Measurements from ENCODE around the gene RGS7. TPM values are rescaled to one million over a fixed set of nuclear protein-coding genes. Genes with fewer than 3 reads are reported as not detected.
"Not testable (repeated sequence)": the region's sequence is repeated elsewhere in the genome, so short reads cannot be mapped to it uniquely, and the experiment has no call there.

Gene RGS7
- total RNA-seq, 1 donor from 2014 or later = under 0.01 TPM

DNA sequence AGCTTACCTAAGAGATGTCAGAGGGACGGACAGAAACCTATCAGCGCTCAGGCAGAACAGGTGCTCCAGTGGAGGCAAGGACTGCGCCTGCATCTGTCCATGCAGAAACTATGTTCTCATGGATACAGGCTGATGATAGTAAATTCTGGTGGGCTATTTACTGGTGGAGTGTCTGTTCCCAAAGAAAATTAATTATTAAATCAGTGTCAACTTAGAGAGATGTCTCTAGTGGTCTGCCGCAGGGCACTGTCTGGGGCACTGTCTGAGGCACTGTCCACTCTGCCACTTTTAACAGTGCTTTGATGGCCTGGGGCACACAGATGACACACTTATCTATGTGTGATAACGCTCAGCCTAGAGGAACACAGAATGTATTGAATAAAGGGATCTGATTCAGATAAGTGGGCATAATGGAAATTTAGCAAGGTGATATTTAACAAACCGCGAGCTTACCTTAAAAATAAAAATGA, 148.1 kb downstream of the RGS7 start:
- DNase-seq = no peak

DNA sequence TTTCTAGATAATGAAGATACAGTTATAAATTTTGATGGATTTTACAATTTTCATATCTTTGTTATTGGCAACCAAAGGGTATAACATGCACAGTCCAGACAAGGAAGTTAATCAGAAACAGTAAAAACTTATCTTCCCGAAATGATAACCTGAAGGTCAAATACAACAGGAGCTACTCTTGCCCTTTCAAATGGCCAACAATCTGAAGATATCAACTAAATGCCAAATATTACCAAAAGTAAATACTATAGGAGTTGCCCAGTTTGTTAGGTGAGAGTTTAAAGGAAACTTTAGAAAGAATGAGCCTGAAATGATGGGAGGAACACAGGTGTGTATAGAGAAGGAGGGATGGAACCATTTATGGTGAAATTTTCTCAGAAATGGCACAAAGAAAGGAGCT, 153.2 kb downstream of the RGS7 start:
- no peak for DNase-seq

DNA sequence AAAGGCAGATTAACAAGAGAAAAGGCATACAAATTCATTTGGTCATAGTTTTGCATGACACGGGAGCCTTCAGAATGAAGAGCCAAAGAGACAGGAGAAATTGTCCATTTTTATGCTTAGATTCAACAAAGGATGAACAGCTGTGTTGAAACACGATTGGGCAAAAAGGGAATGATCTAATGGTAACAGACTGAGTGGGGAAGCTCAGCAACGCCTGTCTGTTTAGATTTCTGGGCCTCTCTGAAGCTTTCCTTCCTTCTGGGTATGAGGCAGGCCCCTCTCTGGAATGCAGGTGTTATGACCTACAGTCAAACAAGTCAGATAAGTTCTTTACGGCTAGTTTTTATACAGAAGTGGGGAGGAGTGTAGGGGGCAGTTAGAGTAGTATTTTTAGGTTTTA, 154.6 kb downstream of the RGS7 start:
- no peak for DNase-seq

DNA sequence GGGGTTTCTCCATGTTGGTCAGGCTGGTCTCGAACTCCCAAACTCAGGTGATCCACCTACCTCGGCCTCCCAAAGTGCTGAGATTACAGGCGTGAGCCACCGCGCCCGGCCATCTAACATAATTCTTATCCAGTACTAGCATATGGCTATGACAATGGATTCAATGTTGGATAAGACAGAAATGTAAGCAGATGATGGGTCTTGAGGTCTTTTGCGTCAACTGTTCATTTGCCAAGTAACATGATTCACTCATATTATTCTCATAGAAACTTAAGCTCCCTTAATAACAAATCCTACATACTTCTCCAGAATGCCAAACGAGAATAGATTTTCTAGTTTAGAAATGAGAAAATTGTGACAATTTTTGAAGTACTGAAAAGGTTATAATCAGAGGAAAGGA, 170.3 kb downstream of the RGS7 start:
- DNase-seq = no peak

DNA sequence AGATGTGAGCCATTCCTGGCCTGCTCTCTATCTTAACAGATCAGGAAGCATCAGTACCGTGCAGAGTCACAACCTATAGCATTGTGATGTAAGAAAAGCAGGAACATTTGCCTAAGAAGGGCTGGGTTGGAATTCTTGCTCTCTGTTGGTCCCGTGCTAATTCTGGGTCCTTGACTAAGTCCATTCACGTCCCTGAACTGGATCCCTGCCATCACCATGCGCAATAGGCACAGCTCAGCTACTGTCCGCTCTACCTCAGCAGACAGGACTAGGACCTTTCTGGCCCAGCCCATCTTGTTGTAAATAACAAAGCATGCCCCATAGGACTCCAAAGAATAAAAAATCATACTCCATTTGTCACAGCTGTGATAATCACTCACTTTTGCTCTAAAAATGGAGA, 175.0 kb downstream of the RGS7 start:
- DNase-seq = no peak

DNA sequence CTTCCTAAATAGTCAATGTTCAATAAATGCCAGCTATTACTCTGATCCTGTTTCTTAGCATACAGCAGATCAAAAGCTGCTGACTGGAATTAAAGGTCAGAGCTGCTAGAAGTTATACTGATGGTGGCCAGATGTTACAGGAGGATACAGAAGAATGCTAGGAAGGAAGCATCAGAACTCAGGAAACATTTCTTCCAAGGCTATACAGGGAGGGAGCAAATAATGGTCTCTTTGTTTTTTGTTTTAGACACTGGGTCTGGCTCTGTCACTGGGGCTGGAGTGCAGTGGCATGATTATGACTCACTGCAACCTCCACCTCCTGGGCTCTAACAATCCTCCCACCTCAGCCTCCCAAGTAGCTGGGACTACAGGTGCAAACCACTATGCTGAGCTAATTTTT, 175.5 kb downstream of the RGS7 start:
- DNase-seq = peak; percentile 61

DNA sequence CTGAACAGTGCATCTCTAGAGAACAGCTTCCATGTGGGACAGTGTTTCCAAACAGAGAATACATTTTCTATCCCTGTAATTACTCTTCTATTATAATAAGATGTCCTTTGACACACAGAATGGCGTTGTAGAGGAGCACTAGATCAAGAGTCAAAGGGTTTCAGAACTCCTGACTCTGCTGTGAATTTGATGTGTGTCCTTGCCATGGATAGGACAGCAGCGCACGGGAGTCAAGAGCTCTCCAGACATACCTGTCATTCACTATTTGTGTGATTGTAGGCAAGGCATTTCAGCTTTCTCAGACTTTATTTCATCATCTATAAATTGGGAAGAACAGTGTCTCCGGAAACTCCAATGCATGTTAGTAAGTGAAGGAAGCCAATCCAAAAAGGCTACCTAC, 176.4 kb downstream of the RGS7 start:
- no peak for DNase-seq

DNA sequence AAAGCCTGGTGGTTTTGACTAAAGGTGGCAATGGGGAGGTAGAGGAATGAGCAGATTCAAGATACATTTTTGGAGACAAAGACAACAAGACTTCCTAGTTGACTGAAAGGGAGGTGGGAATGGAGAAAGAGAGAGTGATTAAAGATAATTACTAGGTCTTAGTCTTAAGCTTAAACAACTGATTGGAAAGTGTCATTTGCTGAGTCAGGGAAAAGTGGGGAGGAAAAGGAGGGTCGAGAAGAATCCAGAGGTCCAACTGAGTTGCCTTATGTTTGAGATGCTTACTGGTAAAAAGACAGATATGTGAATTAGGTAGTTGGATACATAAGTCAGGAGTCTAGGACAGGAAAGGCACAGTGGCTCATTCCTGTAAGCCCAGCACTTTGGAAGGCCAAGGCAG, 179.3 kb downstream of the RGS7 start:
- no peak for DNase-seq

DNA sequence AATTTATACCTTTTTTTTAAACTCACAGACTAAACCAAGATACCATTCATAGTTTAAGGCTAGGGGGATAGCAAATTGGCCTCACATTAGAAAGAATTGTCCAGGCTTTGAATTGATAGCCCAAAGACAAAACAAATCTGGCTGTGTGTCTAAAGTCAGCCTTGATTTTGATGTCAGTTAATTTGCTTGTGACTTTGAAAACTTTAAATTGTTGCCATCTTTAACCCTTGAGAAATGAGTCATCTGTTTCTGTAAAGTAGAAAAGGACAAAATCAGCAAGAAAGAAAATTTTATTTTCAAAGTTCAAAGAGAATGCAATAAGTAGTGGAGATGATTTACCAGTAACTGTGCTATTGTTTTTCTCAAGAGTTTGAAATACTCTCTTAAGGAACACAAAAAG, 184.5 kb downstream of the RGS7 start:
- DNase-seq = no peak

DNA sequence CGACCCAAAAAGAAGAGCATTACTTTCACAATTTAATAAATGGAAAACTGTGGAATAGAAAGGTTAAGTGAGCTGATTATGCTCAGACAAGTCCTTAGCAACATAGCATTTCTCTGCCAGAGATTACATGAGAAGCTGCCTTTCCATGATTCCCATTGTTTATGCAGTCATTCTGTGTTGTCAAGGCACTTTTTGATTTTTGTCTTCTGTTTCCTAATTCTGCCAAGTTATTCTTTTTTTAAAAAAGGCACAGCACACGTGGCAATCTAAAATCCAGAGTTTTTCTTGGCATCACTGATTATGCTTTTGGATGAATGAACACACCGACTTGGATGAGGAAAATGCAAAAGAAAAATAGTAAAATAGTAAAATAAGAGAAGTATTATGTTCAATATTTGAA, 185.0 kb downstream of the RGS7 start:
- peak; percentile 8 for DNase-seq

DNA sequence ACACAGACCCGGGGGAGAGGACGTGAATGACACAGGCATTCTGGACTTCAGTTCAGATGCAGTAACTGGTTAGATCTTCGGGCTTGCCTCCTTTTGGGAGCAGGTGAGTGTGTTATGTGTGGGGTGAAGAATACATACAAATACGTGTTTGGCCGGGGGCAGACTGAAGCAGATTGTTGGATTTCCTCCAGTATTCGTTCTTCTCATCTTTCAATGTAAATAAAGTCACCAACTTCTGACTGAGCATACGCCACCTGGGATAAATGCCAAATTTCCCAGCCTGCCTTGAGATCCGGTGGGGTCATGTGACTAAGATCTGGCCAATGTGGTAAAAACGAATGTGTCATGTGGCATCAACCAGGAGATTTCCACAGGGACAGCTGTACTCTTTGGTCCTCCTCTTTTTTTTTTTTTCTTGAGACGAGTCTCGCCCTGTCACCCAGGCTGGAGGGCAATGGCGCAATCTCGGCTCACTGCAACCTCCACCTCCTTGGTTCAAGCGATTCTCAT, 189.8 kb downstream of the RGS7 start:
- DNase-seq = no peak

DNA sequence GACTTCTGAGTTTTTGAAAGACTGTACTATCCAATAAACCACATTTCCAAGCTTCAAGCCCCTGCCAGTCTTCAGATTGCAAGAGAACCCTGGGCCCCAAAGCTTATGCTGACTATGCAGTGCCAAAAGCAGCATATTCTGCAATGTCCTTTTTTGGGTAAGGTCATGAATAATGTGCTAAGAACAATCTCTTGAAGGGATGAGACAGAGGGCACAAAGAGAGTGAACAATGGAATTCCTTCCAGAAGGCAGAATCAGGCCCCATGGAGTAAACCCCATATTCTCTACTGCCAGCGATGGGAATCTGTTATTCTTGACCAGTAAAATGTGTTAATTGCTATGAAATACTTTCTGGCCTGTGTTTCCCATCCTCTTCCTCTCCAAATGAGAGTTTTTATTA, 190.4 kb downstream of the RGS7 start:
- no peak for DNase-seq

DNA sequence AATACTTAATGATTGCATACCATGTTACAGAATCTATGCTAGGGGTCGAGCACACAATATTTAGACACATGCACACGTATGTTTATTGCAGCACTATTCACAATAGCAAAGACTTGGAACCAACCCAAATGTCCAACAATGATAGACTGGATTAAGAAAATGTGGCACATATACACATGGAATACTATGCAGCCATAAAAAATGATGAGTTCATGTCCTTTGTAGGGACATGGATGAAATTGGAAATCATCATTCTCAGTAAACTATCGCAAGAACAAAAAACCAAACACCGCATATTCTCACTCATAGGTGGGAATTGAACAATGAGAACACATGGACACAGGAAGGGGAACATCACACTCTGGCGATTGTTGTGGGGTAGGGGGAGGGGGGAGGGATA, 191.7 kb downstream of the RGS7 start:
- DNase-seq = not testable (repeated sequence)

DNA sequence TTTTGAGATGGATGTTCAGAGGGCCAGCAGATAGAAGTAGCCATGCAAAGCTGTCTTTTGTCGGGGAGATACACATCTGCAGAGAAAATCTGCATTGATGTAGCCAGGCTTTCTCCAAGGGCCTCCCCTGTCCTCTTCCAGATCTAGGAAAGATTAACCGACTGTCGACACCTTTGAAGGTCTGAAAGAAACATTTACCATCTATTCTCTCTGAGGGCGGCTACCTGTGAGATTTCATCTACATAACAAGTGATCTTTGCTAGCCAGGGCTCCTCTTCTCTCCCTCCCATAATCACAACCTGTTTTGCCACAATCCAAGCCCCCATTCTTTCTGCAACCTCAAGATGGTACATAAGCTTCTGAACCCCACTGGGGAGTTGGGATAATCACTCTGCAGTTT, 193.6 kb downstream of the RGS7 start:
- DNase-seq = no peak

DNA sequence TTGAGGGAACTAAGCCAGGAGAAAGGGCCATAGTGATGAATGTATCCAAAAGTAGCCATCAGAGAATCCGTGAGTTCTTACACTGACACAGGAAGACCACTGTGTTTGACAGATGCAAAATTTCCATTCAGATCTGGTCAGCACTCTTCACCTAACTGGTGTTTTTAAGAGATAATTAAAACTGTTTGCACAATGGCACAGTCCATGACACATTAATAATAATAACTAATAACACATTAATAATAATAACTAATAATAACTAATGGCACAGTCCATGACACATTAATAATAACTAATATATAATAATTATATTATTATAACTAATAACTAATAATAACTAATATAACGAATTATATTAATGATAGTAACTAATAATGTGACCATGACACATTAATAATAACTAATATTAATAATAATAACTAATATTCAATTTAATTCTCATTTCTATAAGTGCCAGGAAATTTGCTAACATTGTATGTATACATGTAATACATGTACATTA, 195.8 kb downstream of the RGS7 start:
- no peak for DNase-seq

DNA sequence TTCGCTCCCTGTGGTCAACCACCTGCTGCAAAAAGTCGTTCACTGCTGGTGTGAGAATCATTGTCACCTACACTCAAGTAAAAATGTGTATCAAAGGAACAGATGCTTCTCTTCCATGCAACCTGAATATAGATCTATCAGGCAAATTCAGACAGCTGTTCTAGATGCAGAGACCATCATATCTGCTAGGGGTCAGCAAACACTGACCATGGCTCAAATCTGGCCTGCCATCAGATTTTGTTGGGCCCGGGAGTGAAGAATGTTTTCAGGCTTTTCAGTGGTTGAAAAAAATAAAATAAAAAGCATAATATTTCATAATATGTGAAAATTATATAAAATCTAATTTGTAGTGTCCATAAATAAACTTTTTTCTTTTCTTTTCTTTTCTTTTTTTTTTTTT, 199.6 kb downstream of the RGS7 start:
- no peak for DNase-seq

DNA sequence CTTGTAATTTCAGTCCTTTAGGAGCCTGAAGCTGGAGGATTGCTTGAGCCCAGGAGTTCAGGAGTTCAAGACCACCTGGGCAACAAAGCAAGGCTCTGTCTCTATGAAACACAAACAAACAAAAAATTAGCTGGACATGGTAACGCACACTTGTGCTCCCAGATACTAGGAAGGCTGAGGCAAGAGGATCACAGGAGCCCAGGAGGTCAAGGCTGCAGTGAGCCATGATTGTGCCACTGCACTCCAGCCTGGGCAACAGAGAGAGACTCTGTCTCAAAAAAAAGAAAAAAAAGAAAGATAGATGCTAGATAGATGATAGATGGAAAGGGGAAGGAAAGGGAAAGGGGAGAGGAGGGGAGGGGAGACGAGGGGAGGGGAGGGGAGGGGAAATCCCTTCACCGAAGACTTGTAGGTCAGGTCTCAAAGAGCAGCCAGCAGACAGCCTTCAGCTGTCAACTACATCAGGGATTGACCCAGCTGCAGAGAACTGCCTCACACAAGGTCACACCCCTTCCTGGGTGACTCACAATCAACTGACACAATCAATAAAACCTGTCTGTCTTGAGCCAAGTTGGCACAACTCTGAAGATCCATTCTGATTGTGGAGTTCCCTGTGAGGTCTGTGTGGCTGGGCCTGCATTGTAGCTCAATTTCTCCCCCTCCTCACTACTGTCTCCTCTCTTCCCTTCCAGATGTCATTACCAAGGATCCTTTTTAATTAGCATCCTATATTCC, 200.6 kb downstream of the RGS7 start:
- DNase-seq = peak; percentile 59

DNA sequence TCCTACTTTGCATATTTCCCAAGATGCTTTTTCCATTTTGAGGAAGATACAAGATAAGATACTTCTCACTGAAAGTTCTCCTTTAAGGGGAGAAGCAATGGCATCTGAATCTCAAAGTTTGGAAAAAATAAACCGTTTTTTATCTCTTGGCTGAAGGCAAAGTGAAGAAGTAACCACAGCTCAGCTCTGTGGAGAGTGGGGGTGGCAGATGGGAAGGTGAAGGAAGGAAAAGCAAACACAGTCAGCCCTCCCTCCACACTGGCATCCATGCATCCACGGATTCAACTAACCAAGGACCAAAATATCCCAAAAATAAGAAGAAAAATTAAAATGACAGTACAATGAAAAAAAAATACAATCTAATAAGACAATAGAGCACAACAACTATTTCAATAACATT, 211.1 kb downstream of the RGS7 start:
- no peak for DNase-seq

DNA sequence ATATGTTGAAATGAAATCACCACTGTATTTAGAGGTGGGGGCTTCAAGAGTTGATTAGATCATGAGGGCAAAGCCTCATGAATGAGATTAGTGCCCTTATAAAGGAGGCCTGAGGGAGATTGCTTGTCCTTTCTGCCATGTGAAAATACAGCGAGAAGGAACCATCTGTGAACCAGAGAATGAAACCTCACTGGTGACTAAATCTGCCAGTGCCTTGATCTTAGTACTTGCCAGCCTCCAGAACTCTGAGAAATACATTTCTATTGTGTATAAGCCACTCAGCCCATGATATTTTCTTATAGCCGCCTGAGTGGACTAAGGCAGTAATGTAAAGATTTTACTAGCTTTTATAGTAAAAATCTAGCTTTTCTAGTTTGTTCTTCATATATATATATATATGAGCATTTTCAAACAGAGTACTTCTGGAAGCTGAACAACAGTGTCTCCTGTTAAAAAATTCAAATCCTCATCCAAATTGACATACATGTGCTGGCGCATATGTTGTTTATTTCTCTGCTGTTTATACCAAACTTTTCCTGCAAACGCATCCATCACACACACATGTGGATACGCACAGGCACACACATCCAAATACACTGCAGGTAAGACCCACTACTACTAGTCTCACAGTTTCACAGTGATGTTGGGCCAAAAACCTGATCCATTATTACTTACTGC, 213.1 kb downstream of the RGS7 start:
- DNase-seq = no peak

DNA sequence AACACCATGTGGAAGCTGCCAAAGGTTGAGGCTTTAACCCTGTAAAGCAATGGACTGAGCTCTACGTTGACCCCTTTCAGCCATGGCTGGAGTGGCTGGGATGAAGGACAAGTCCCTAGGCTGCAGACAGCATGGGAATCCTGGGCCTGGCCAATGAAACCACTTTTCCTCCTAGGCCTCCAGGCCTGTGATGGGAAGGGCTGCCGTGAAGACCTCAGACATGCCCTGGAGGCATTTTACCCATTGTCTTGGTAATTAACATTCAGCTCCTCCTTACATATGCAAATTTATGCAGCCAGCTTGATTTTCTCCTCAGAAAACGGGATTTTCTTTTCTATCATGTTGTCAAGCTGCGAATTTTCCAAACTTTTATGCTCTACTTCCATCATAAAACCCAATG, 214.5 kb downstream of the RGS7 start:
- DNase-seq = no peak

DNA sequence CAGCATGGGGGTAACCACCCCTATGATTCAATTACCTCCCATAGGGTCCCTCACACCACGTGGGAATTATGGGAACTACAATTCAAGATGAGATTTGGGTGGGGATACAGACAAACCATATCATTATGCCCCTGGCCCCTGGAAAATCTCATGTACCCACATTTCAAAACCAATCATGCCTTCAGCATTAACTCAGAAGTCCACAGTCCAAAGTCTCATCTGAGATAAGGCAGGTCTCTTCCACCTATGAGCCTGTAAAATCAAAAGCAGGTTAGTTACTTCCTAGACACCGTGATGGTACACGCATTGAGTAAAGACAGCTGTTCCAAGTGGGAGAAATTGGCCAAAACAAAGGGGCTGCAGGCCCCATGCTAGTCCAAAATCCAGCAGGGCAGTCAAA, 215.4 kb downstream of the RGS7 start:
- not testable (repeated sequence) for DNase-seq

DNA sequence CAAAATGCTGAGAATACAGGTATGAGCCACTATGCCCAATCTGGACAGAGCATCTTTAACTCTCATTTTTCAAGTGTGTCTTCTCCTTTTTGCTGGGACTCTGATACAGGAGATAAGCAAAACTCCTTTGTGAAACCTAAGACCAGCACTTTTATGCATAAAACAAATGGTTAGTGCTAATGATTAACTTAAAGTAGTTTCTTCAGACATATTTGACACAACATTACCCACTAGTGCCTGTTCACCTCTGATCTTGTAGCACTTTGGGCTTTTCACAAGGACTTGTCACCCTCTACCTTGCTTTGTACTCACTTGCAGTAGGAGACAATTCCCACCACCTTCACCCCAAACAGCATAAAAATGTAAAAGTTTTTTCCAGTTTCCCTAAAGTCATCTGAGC, 216.3 kb downstream of the RGS7 start:
- DNase-seq = no peak

DNA sequence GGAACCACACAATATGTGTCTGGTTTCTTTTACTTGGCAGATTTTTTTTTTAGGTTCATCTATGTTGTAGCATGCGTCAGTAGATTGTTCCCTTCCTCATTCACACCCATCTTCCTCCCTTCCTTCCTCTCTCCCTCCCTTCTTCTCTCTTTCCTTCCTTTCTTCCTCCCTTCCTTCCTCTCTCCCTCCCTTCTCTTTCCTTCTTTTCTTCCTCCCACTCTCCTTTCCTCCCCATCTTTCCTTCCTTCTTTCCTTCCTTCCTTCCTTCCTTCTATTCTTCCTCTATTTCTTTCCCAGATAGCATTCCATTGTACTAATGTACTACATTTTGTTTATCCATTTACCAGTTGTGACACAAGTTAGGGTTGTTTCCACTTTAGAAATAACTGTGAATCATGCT, 218.0 kb downstream of the RGS7 start:
- no peak for DNase-seq

DNA sequence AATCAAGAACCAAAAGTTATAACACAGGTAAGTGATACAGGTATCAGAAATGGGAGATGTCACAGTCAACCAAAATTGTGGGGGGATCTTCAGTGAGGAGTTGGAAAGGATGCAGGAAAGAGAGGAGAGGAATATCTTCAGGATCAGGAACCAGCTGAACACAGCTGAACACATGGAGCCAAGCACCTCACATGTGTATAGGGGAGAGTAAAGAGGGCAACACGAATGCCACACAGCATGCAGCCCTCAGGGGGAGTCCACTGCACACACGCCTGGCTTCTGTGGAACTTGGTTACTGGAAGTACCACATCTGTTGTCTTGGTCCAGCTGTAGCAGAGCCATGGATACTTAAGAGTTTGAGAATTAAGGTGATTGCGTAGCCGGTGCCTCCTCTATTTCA, 218.8 kb downstream of the RGS7 start:
- no peak for DNase-seq
